Fibroblast of lung (primary cell): ENCODE results near the gene GLUL. TPM values are rescaled to one million over a fixed set of nuclear protein-coding genes. Genes with fewer than 3 reads are reported as not detected.

Experiments used
- DNase-seq, 2 donors: peaks; one replicate each; pipeline versions ENCODE4 v3.0.0 to v3.0.0-alpha.2; 2010; ENCODE audit warnings: low read depth in 2 of 2
- H2AFZ ChIP-seq: 2 replicates; pipeline ENCODE4 v1.5.1; 2012; ENCODE audit warnings: low read length, control low read depth, inconsistent platforms
- H3K27ac ChIP-seq: 2 replicates; pipeline ENCODE4 v1.5.1; 2011; ENCODE audit warnings: low read length, control low read depth; ENCODE audit not compliant: insufficient read depth
- H3K27me3 ChIP-seq: 2 replicates; pipeline ENCODE4 v1.5.1; 2011; ENCODE audit warnings: mild to moderate bottlenecking, low read length; ENCODE audit not compliant: control insufficient read depth, insufficient read depth
- H3K36me3 ChIP-seq: 2 replicates; pipeline ENCODE4 v1.5.1; 2011; ENCODE audit warnings: low read length; ENCODE audit not compliant: control insufficient read depth, insufficient read depth
- H3K4me1 ChIP-seq: 2 replicates; pipeline ENCODE4 v1.5.1; 2011; ENCODE audit warnings: low read length; ENCODE audit not compliant: control insufficient read depth, insufficient read depth; ENCODE audit errors: extremely low read depth
- H3K4me2 ChIP-seq: 2 replicates; pipeline ENCODE4 v1.5.1; 2011; ENCODE audit warnings: low read length, control low read depth; ENCODE audit not compliant: insufficient read depth; ENCODE audit errors: extremely low read depth
- H3K4me3 ChIP-seq, 4 experiments: fragments of 200-600 bp in 1 of 4; sonication (generic) in 1 of 4; replicated peaks in 1 of 4; 2 replicates each; pipeline ENCODE4 v1.5.1; 2011 to 2016; ENCODE audit warnings: low read length in 4 of 4, low read depth in 3 of 4, mild to moderate bottlenecking in 3 of 4, control low read depth in 2 of 4, inconsistent platforms in 1 of 4, mixed read lengths in 1 of 4; ENCODE audit not compliant: insufficient read depth in 1 of 4; ENCODE audit errors: control extremely low read depth in 1 of 4
- H3K79me2 ChIP-seq: 2 replicates; pipeline ENCODE4 v1.5.1; 2012; ENCODE audit warnings: mild to moderate bottlenecking, low read length, inconsistent platforms; ENCODE audit not compliant: control insufficient read depth, insufficient read depth
- H3K9ac ChIP-seq: 2 replicates; pipeline ENCODE4 v1.5.1; 2011; ENCODE audit warnings: mild to moderate bottlenecking, low read length, control low read depth; ENCODE audit not compliant: insufficient read depth
- H3K9me3 ChIP-seq: 2 replicates; pipeline ENCODE4 v1.5.1; 2012; ENCODE audit warnings: low read depth, low read length; ENCODE audit not compliant: control insufficient read depth, insufficient read depth
- H4K20me1 ChIP-seq: 2 replicates; pipeline ENCODE4 v1.5.1; 2011; ENCODE audit warnings: low read length; ENCODE audit not compliant: control insufficient read depth, insufficient read depth; ENCODE audit errors: extremely low read depth
- CTCF ChIP-seq, 2 donors: IDR thresholded peaks in 1 of 2; conservative IDR thresholded peaks in 1 of 2; 1 replicate in 1 of 2; 2 replicates in 1 of 2; pipeline ENCODE4 v1.5.1; 2011 to 2012; ENCODE audit warnings: low read length in 2 of 2, control low read depth in 1 of 2, inconsistent platforms in 1 of 2, low read depth in 1 of 2, mild to moderate bottlenecking in 1 of 2
- EZH2 ChIP-seq: IDR thresholded peaks from 2 replicates; pipeline ENCODE4 v1.5.1; 2012; ENCODE audit warnings: low read length, control low read depth, mild to moderate bottlenecking; ENCODE audit errors: missing control alignments
- polyA plus RNA-seq, 2 donors: library from polyadenylated mRNA; depleted of rRNA in 1 of 2; stranded (reverse) in 1 of 2; unstranded in 1 of 2; fragments of >200 nt; gene quantifications; 2 replicates each; pipeline ENCODE4 v1.2.1, GENCODE V29; 2011 to 2012; ENCODE audit warnings: missing spikeins in 1 of 2
- total RNA-seq: library from RNA; depleted of rRNA; stranded (reverse); fragments of >200 nt; gene quantifications from 2 replicates; pipeline ENCODE4 v1.2.1, GENCODE V29; 2014

GLUL gene
- total and polyA plus RNA-seq, 2 donors (not counting 1 experiment from before 2014, with no cell fraction given) = 187 to 523 TPM

DNA sequence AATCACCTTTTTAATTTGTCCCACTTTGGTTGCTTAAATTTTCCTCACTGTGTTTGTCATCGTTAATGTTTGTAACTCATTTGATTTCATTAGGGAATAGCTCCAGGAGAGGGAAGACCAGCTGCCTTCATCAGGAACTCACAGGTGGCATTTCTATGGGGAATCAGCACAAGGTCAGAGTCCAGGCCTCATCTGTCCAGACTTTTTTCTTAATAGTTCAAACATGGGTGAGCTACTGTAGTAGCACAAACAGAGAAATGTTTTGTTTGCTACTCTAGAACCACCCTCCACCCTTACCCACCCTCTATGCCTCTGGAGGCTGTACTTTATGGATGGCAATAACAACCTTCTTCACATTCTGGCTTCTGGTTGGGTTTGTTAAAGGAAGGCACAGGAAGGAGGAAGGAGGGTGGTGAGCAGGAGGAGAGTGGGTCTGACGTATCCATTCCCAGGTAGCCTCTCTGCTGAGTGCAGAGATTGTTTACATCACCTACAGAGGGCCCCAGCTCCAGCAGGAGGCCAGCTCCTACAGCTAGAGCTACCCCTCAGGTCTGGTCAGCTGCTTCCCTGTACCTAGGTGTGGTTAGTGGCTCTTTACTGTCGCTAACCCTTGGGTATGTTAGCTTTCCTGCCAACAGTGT lies 17.0 kb upstream of the GLUL start:
- H3K27me3 ChIP-seq = no peaks in the 10 kb centered on the region
- H3K9me3 ChIP-seq = no peaks in the 10 kb centered on the region
- H4K20me1 ChIP-seq = no peaks in the 10 kb centered on the region
- no peak overlapping the region for H3K9ac ChIP-seq
- H3K4me2 ChIP-seq = no peak overlapping the region
- H3K27ac ChIP-seq = no peak overlapping the region
- no peaks in the 10 kb centered on the region for H3K79me2 ChIP-seq
- TF ChIP-seq EZH2 = no peak
- TF ChIP-seq CTCF (conservative IDR thresholded peaks at IDR 0.05 in 1 of 2, IDR thresholded peaks at IDR 0.05 in 1 of 2; ENCODE audit: low read depth in 1 of 2, low read length in 2 of 2) = no peak
- no peaks in the 10 kb centered on the region for H3K36me3 ChIP-seq
- no peak for DNase-seq
- no peak overlapping the region for H3K4me3 ChIP-seq
- H2AFZ ChIP-seq = no peak overlapping the region
- H3K4me1 ChIP-seq = no peaks in the 10 kb centered on the region

GRCh38 chr1:182407724-182408123 lies 16.1 kb upstream of the GLUL start:
- H3K4me1 ChIP-seq = no peaks in the 10 kb centered on the region
- no peaks in the 10 kb centered on the region for H3K27me3 ChIP-seq
- H3K9ac ChIP-seq = no peak overlapping the region
- H3K79me2 ChIP-seq = no peaks in the 10 kb centered on the region
- DNase-seq = no peak
- no peak for TF ChIP-seq EZH2
- TF ChIP-seq CTCF (conservative IDR thresholded peaks at IDR 0.05 in 1 of 2, IDR thresholded peaks at IDR 0.05 in 1 of 2; ENCODE audit: low read depth in 1 of 2, low read length in 2 of 2) = no peak
- H3K4me3 ChIP-seq = no peak overlapping the region
- H3K9me3 ChIP-seq = no peaks in the 10 kb centered on the region
- no peak overlapping the region for H3K27ac ChIP-seq
- H3K36me3 ChIP-seq = no peaks in the 10 kb centered on the region
- H3K4me2 ChIP-seq = no peak overlapping the region
- no peaks in the 10 kb centered on the region for H4K20me1 ChIP-seq
- H2AFZ ChIP-seq = no peak overlapping the region

DNA sequence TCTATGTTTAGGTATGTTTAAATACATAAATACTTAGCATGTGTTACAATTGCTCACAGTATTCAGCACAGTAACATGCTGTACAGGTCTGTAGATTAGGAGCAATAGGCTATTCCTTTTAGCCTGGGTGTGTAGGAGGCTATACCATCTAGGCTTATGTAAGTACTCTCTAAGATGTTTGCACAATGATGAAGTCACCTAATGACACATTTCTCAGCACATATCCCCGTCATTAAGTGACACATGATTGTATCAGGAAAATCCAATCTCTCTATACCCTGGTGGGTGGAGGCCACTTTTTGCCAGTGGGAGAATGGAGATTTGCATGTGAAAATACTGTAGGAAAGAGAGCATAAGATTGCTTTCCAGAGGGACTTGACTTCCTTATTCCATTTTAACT lies 14.4 kb upstream of the GLUL start:
- no peak for TF ChIP-seq CTCF (conservative IDR thresholded peaks at IDR 0.05 in 1 of 2, IDR thresholded peaks at IDR 0.05 in 1 of 2; ENCODE audit: low read depth in 1 of 2, low read length in 2 of 2)
- TF ChIP-seq EZH2 = no peak
- Histone ChIP-seq H2AFZ (no peak overlapping the region), H4K20me1 (no peaks in the 10 kb centered on the region), H3K79me2 (no peaks in the 10 kb centered on the region), H3K4me2 (no peak overlapping the region), H3K27me3 (no peaks in the 10 kb centered on the region), H3K9ac (no peak overlapping the region), H3K4me1 (no peaks in the 10 kb centered on the region), H3K4me3 (no peak overlapping the region), H3K27ac (no peak overlapping the region), H3K36me3 (no peaks in the 10 kb centered on the region), H3K9me3 (no peaks in the 10 kb centered on the region)
- no peak for DNase-seq
